CD4-positive, alpha-beta T cell treated with Interleukin-21 for 1 hour (primary cell): ENCODE data around the gene ROBO4.
A peak's percentile ranks its signal among the peaks of the same experiment; 100 is the strongest.

Experiments
- DNase-seq: peaks from one replicate; pipeline ENCODE4 v3.0.0-alpha.2; 2020

ROBO4 gene

GRCh38 chr11:124839972-124840621 is 57.6 kb downstream of the ROBO4 start:
- DNase-seq = no peak

- DNase-seq = no peak
Observed at GRCh38 chr11:124839128-124839971, 58.3 kb downstream of the ROBO4 start.

- DNase-seq = no peak
Observed at GRCh38 chr11:124838805-124839127, 58.9 kb downstream of the ROBO4 start.

GRCh38 chr11:124837491-124837856 is 60.2 kb downstream of the ROBO4 start:
- peak; percentile 22 for DNase-seq

GRCh38 chr11:124835918-124836317 is 61.7 kb downstream of the ROBO4 start:
- no peak for DNase-seq

GRCh38 chr11:124834526-124835180 is 63.0 kb downstream of the ROBO4 start:
- DNase-seq = no peak
